Retina (tissue), 1 donor: ENCODE results near the gene SDK2.
"Not testable (repeated sequence)": the region's sequence is repeated elsewhere in the genome, so short reads cannot be mapped to it uniquely, and the experiment has no call there.

Source experiments
- DNase-seq: peaks from one replicate; pipeline ENCODE4 v3.0.0-alpha.2; 2016

SDK2 gene

DNA sequence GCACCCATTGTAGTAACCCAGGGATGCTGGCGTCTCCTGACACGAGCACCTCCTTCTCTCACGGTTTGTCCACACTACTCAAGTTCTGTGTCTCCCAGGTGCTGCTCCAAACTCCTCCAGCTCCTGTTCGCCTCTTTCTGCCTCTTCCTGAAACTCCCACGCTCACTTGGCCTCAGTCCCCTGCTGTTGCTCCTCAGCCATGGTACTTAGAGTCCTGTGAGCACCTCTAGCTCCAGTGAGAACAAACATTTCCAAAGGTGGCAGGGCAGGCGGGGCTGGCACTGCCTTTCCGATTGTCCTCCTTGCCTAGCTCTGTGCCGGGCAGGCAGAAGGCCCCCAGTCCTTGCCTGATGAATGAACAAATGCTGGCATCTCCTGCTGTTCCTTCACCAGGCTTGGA lies 146.1 kb downstream of the SDK2 start:
- DNase-seq = no peak

DNA sequence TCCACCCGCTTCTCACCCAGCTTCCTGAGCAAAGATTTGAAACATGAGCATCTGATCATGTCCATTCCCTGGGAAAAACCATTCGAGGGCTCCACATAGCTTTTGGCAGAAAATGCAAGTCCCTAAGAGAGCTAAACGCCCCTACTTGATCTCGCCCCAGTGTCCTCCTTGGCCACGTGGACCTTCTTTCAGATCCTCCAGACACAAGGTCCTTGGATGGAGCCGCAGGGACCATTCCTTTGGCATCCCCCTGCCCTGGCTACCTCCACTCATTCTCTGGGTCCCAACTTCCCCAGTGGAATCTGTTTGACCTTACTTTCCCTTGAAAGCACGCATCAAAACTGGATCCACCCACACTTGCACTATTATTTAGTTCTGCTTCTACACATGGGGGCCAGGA lies 146.5 kb downstream of the SDK2 start:
- no peak for DNase-seq

DNA sequence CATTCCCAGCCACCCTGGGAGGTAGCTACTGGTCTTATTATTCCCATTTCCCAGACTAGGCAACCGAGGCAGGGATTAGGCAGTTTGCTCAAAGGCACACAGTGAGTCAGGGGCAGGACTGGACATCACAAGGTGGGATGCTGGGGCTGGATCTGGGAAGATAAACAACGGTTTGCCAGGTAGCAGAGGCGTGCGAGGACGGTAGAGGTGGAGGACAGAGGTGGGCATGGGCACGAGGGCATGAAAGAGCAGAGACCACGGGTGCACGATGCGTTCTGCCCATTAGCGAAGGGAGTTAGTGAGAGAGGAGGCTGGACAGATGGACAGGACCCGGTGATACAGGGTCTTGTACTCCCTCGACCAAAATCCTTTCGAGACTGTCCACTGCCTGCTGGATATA lies 148.0 kb downstream of the SDK2 start:
- no peak for DNase-seq

DNA sequence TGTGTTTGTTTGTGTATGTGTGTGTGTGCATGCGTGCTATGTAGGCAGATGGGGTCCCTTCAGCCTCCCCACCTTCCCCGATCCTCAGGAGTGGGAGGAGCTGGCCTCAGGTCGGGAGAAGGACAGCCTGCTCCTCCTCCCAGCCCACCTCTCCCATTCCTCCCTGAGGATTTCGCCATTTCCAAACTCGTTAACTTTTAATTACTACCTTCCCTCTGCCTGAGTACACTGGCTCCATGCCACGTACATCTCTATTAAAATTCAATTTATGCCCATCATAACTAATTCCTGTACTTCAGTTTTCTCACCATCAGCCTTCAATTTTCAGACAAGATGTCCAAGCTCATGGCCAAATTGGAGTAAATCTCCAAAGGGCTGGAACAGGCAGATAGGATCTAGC lies 148.6 kb downstream of the SDK2 start:
- no peak for DNase-seq

DNA sequence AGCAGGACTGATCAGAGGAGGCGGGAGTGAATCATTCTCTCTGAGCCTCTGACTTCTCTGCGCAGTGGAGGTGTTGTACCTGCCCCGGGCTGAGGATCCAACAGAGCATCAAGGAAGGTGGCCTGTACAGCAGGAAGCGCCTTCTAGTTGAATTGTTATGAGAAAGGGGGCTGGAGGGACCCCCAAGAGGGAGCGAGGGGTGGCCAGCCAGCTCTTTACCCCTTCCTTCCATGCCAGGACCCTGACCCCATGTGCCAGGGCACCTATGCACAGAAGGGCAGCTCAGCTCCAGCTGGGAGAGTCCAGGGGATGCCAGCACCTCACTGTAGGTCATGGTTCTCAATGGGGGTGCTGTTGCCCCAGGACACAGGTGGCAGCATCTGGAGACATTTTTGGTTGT lies 149.3 kb downstream of the SDK2 start:
- no peak for DNase-seq

DNA sequence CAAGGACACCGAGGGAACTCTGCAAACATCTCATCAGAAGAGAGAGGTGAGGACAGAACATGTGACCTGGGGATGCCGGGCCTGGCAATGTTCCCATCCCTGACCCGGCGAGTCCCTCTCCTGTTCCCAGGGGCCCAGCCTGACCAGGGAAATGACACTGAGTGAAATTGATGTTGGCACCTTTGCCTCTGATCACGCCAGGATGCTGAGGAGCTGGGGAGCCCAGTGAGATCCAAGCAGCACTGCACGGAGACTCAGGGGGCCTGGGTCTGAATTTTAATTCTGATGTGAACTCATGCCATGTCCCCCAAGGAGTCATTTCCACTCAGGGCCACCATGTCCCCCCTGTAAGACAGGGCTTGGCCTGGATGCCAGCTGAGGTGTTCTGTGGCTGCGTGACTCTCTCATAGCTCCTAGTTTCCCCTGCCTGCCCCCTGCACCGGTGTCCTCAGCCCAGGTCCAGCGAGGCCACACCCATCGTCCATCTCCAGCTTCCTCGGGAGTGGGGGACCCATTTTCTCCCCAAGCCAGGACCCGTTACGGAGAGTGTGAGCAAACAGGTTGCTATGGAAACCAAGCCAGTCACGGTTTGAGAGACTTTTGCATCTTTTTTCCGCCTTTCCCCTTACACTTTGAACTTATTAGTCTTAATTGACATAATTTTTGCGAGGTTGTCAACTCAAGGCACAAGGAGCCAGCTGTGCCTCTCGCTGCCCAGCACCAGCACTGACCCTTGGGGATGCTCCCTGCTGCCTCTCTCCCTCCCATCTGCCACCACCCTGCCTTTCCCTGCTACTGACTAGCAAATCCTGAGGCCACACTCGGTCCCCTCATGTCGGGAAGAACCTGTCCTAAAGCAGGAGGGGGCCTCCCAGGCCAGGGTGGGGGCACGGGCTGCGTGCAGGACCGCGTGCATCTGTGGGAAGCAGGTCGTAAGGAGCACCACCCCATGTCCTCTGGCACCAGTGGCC lies 150.0 kb downstream of the SDK2 start:
- peak; percentile 60 for DNase-seq

DNA sequence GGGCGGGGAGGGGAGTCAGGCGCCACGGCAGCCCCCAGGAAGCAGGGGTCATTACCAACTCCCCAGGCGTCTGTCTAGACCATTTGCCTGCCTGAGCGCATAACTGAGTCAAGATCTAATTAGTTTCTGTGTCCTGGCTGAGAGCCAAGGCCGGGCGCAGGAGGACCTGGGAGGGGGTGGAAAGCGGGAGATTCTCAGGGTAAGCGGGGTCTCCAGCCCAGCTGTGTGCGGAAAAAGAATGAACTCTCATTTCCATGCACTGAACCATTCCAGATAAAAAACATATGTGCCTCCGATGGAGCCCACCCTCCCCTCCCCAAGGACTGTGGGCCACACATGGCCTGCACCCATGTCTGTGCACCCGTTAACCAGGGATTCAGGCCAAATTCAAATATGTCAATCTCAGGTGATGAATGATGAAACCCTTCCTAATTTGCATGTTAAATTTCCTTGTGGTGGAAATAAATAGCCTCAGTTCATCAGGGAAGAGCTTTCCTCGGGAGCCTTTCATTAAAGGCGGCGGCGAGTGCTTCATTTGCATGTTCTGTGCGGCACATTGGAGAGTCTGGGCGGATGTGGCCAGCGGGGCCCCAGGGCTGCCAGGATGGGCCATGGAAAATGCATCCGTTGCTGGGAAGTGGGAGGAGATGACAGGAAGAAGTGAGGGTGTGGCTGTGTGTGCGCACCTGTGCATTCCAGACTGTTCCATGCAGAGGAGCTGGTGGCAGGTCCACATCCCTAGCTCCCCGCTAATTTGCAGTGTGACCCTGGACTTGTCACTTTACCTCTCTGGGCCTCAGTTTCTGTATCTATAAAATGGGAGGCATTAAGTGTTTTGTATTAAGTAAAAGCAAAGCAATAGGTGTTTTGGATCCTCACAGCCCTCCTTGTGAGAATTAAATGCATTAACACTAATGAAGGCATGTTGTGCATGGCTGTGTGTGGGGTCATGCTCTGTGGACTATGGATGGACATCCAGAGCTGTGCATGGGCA lies 151.1 kb downstream of the SDK2 start:
- DNase-seq = peak; percentile 90

DNA sequence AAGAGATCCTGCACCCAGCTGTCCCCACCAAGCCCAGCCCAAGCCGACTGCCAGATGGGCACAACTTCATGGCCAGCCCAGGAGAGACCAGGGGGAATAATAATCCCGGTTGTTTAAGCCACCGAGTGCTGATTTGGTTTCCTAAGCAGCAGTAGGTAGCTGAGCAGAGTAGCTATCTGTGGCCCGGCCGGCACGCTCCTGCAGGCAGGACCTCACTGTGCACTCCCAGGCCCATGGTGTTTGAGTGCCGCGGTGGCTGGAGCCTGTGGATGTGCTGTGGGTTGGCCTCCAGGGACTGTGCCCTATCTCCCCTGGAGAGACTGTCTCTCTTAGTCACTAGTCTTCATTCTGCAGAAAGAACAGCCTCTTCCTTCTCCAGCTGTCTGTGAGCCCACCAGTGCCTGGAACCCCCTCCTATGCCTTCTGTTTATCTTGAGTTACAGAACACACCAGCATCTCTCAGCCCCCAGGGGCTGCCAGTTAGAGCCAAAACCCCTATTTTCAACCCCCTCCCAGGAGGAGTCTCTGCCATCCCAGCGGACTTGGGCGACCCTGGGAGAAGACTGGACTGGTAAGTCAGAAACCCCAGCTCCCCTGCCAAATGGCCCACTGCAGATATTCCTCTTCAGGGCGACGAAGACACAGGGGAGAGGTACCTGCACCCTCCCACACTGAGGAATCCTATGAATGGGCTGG lies 152.0 kb downstream of the SDK2 start:
- DNase-seq = no peak

DNA sequence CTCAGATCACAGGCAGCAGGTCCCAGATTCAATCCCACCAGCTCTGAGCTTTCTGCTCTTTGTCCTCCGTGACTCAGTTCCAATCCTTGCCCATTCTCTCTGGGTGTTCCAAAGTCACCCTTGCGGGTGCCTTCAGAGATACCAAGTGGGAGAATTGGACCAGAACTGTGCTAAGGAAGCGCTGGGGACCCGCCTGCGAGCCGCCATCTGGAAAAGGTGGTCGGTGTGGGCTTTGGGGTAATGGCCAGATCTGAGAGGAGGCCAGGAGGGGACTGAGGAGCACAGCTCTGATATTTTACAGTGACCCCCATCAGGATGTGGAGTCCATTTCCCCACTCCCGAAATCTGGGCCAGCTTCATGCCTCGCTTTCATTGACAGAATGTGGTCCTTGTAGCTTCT lies 152.6 kb downstream of the SDK2 start:
- no peak for DNase-seq

DNA sequence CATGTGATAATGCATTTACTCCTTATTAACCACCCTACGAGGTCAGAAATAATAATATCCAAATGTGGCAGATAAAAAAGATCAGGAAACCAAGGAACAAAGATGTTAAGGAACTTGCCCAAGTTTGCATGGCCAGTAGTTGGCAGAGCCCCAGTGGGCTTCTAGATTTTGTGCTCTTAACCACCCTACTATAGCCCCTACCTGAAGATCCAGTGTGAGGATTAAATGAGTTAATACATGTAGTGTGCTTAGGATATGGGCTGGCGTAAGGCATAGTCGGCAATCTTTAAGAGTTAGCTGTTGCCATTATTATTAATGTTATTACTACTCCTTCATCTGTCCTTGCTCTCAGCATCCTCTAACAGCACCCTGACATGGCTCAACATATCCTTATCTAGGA lies 153.4 kb downstream of the SDK2 start:
- no peak for DNase-seq

DNA sequence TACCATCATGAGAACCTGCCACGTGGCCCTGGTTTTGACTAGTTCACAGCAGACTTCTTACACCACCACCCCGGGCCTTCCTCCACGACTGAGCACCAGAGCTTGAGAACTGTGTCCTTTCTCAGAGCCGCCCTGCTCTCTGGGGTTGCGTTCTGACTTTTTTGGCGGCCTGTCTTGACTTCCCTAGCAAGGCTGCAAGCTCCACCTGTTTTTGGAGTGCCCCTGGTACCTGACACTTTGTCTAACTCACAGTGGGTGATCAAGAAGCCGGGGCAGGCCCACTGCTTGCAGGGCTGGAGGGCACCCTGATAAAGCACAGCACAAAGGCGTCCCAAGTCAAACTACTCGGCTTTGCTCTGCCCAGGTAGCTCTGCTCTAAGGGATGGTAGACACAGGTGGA lies 154.3 kb downstream of the SDK2 start:
- no peak for DNase-seq

DNA sequence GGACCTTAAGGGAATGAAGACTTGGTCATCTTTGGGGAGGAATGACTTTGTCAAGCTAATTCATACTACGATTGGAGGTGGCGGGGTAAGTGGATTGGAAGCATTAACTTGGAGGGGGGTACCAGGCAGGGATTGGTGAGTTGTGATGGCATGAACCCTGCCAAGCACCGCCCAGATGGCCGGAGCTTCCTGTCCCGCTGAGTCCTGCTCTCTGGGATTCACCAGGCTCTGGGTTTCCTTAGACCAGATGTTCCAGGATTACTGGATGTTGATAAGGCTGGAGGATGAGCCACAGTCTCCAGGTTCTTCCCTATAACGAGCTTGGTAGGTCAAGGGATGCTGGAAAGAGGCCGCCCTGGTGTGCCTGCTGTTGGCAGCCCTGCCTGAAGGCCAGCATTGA lies 154.9 kb downstream of the SDK2 start:
- DNase-seq = no peak

DNA sequence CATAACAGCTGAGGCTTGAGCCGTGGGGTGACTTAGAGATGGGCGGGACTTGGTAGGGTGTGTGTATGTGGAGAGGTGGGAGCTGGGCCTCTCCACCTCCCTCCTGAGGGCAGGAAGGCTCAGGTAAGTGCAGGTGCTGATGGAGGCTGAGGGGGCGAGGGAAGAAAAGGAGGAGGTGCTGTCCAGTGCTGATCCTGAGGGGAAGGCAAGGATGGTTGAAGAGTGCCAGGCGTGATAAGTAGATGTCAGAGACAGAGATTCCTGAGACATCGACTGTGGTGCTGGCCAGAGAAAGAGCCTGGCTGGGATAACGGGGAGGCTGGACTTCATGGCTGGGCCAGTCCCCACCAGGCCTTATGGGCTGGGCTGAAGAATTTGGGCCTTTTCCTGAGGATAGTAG lies 159.1 kb downstream of the SDK2 start:
- no peak for DNase-seq

DNA sequence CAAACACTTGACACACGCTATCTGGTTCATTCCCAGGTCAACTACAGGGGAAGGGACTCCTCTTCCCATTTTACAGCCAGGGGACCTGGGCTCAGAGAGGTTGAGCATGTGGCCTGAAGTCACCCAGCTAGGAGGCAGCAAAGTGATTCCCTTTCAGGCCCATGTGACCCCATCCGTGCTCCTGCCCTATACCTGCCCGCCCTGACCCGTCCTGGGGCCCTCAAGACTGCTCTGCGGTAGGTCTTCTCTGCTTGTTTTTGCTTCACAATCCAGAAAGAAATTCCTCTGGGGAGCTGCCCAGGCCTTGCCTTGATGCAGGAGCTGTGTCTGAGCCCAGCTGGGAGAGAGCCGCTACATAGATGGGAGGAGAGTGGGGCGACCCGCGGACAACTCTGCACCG lies 161.4 kb downstream of the SDK2 start:
- no peak for DNase-seq

DNA sequence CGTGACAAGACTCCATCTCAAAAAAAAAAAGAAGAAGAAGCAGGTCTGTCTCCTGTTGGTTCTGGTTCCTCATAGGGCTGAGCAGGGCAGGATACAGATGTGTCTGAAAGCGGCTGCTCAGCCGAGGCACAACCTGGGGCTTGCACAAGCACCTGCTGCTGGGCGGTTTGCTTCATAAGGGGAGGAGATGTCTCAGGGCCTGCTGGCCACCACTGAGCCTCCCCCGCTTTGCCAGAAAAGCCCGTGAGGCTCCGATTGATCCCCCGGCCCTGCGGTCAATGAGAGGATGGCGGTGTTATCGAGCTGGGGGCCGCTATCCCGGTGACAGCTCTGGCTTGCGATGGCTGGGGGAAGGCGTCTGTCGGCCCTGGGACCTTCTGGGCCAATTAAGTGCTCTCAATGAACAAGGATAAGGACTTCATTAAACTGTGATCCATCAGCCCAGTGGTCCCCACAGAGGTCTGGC lies 162.0 kb downstream of the SDK2 start:
- DNase-seq = peak; percentile 65

DNA sequence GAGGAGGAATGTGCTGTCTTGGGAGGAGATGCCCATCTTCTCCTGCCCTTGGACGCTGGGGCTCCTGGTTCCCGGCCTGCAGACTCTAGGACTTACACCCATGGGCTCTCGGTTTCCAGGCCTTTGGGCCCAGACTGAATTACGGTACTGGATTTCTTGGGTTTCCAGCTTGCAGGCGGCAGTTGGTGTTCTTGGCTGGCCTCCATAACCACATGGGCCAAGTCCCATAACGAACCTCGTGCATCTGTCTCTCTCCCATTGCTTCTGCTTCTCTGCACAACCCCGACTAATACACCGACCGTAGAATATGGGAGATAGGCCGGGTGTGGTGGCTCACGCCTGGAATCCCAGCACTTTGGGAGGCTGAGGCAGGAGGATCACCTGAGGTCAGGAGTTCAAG lies 162.6 kb downstream of the SDK2 start:
- no peak for DNase-seq

DNA sequence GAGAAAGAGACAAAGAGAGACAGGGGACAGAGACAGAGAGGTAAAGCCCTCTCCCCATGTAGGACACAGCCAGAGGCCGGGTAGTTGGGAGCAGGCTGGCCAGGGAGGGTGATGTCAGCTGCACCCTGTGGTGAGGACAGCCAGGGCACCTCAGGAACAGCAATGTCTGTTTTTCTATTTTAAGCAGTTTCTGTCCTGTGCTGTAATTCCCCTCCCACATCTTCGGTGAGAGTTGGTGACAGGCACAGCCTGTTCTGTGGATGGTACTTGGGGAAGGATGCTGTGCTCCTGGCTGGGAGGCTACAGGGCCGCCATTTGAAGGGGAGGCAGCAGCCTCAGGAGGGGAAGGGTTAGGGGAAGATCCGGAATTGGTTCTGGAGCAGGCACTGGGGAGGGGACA lies 163.5 kb downstream of the SDK2 start:
- DNase-seq = no peak

DNA sequence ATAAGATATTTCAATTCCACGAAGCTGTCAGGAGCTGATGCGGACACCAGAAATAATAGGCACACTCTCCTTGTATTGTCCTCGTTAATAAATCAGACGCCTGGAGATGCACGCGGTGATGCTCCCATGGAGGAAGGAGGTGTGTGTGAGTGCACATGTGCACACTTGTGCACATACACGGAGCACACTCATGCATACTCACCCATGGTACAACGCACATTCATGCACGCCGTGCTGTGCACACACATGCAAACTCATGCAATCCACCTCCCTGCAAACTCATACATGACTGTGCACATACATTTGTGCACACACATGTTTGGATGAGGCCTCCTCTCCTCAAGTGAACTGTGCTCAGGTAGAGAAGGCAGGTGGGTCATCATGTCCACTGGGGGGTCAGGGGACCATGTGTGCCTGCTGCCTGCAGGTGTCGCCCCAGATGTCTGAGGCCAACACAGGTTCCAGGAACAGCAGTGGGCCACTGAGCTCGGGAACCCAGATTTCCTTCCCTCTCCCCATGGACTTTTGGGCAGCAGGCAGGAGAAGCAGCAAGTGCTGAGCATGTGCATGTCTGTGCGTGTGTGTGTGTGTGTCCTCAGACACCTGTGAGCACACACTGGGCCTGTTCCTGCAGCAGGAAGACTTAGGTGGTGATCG lies 165.3 kb downstream of the SDK2 start:
- peak; percentile 51 for DNase-seq

DNA sequence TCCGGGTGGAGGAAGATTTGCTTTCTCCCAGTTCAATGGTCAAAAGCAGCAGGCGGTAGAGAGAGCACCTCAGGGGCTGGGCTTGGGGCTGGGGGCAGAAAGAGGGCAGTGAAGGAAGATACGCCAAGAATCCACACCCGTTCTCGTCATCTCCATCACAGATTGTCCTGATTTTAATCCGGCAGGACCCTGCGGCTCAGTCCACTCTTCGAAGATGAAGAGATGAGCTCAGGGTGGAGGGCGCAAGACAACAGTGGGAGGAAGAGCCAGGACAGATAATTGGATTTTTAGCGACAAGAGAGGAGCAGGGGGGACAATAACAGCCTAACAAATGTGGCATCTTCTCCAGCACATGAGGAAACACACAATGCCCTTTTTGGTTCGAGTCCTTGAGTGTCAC lies 165.9 kb downstream of the SDK2 start:
- peak; percentile 53 for DNase-seq

DNA sequence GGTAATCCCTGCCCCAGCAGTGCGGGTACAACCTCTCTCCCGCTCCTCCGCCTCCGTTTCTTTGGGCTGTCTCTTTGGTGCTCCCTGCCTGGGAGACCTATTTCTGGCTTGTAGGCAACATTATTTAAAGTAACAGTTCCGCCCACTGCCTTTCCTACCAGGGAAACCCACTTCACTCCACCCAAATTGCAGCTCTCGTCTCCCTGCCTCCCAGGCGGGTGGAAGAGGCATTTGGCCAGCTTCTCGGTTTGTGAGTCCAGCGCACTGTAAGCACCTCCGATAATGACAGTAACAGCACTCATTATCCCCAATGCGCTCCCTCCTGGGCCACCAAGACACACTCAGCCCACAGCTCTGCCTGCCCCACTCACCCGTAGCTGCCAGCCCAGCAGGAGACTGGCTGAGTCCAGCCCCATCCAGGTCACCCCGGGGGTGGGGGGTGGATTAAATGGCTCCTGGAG lies 167.3 kb downstream of the SDK2 start:
- peak; percentile 58 for DNase-seq

DNA sequence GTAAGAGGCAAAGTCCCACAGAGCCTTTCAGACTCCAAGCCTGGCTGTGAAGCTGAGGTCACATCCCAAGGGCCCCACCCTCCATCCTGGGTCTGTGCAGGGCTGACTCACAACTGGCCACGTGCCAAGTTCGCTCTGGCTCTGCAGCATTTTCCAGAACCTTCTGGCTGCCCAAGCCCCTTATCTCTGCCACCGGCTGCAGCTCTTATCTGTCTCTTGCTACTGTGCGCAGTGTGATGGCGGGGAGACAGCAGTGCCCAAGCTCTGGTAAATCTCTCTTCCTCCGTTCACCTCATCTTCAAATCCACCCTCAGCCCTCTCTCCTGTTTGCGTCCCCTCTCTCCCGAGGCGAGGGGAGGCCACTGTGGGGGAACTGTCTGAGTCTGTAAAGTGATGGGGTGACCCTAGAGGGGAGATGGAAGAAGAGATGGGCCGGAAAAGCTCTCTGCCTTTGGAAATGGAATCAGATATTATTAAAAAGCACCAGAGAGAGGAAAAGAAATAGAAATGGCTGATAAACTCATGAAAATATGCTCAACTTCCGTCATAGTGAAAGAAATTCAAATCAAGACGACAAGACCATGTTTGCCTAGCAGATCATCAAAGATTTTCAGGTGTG lies 169.8 kb downstream of the SDK2 start:
- DNase-seq = no peak

DNA sequence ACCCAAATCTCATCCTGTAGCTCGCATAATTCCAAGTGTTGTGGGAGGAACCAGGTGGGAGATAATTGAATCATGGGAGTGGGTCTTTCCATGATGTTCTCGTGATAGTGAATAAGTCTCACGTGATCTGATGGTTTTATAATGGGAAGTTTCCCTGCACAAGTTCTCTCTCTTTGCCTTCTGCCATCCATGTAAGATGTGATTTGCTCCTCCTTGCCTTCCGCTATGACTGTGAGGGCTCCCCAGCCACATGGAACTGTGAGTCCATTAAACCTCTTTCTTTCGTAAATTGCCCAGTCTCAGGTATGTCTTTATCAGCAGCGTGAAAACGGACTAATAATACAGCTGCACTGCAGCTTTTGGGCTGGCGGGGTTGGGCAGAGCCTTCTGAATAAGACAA lies 171.5 kb downstream of the SDK2 start:
- not testable (repeated sequence) for DNase-seq
